Measurements from ENCODE around the gene MRGPRD.
A peak's percentile ranks its signal among the peaks of the same experiment; 100 is the strongest.

The MRGPRD gene

GRCh38 chr11:69002110-69002569 is 21.4 kb upstream of the MRGPRD start:
- H3K36me3 ChIP-seq (ENCODE audit: insufficient read depth, low read length), result no peaks in the 10 kb centered on the region
- no peaks in the 10 kb centered on the region for H3K9me3 ChIP-seq (ENCODE audit: insufficient read depth, low read depth, low read length)
- no peaks in the 10 kb centered on the region for H3F3A ChIP-seq (ENCODE audit: low read depth)
- no peak overlapping the region for H3K9ac ChIP-seq (ENCODE audit: low read depth, low read length, poor library complexity, severe bottlenecking)
- no peaks in the 10 kb centered on the region for H3K79me2 ChIP-seq (ENCODE audit: insufficient read depth, low read length)
- no peak for TF ChIP-seq CTCF (conservative IDR thresholded peaks at IDR 0.05; ENCODE audit: low read length)
- TF ChIP-seq EZH2phosphoT487 (IDR thresholded peaks at IDR 0.05; ENCODE audit: borderline replicate concordance), result no peak
- H3K4me1 ChIP-seq (ENCODE audit: insufficient read depth, low read length, poor library complexity, severe bottlenecking), result no peaks in the 10 kb centered on the region
- no peaks in the 10 kb centered on the region for H3K9me2 ChIP-seq (replicated peaks; ENCODE audit: low read depth, low read length)
- no peaks in the 10 kb centered on the region for H4K20me1 ChIP-seq (ENCODE audit: insufficient read depth, low read length, poor library complexity, severe bottlenecking)
- no peak overlapping the region for H3K4me3 ChIP-seq (ENCODE audit: low read length, poor library complexity, severe bottlenecking)
- no peaks in the 10 kb centered on the region for H3K27me3 ChIP-seq (ENCODE audit: insufficient read depth, low read length, poor library complexity, severe bottlenecking)
- H2AFZ ChIP-seq (ENCODE audit: low read length), result no peak overlapping the region
- no peak overlapping the region for H3K4me2 ChIP-seq (ENCODE audit: low read depth, low read length, poor library complexity, severe bottlenecking)

- H3K9ac ChIP-seq (ENCODE audit: low read depth, low read length, poor library complexity, severe bottlenecking), result no peak overlapping the region
- no peaks in the 10 kb centered on the region for H3K9me3 ChIP-seq (ENCODE audit: insufficient read depth, low read depth, low read length)
- H2AFZ ChIP-seq (ENCODE audit: low read length), result no peak overlapping the region
- no peaks in the 10 kb centered on the region for H3K27me3 ChIP-seq (ENCODE audit: insufficient read depth, low read length, poor library complexity, severe bottlenecking)
- H3K36me3 ChIP-seq (ENCODE audit: insufficient read depth, low read length), result no peaks in the 10 kb centered on the region
- H3K9me2 ChIP-seq (replicated peaks; ENCODE audit: low read depth, low read length), result no peaks in the 10 kb centered on the region
- no peaks in the 10 kb centered on the region for H3K79me2 ChIP-seq (ENCODE audit: insufficient read depth, low read length)
- no peaks in the 10 kb centered on the region for H3K4me1 ChIP-seq (ENCODE audit: insufficient read depth, low read length, poor library complexity, severe bottlenecking)
- H3F3A ChIP-seq (ENCODE audit: low read depth), result no peaks in the 10 kb centered on the region
- no peak for TF ChIP-seq CTCF (conservative IDR thresholded peaks at IDR 0.05; ENCODE audit: low read length)
- TF ChIP-seq EZH2phosphoT487 (IDR thresholded peaks at IDR 0.05; ENCODE audit: borderline replicate concordance), result no peak
- no peak overlapping the region for H3K4me2 ChIP-seq (ENCODE audit: low read depth, low read length, poor library complexity, severe bottlenecking)
- H3K4me3 ChIP-seq (ENCODE audit: low read length, poor library complexity, severe bottlenecking), result no peak overlapping the region
- no peaks in the 10 kb centered on the region for H4K20me1 ChIP-seq (ENCODE audit: insufficient read depth, low read length, poor library complexity, severe bottlenecking)
Measured at GRCh38 chr11:69001243-69002081, 20.7 kb upstream of the MRGPRD start.

- TF ChIP-seq CTCF (conservative IDR thresholded peaks at IDR 0.05; ENCODE audit: low read length), result 0 out of 2 replicates have a peak, but pooled peaks have one; percentile 30
- TF ChIP-seq EZH2phosphoT487 (IDR thresholded peaks at IDR 0.05; ENCODE audit: borderline replicate concordance), result no peak
- no peak overlapping the region for H3K4me2 ChIP-seq (ENCODE audit: low read depth, low read length, poor library complexity, severe bottlenecking)
- no peaks in the 10 kb centered on the region for H3K36me3 ChIP-seq (ENCODE audit: insufficient read depth, low read length)
- no peaks in the 10 kb centered on the region for H3F3A ChIP-seq (ENCODE audit: low read depth)
- no peak overlapping the region for H2AFZ ChIP-seq (ENCODE audit: low read length)
- no peaks in the 10 kb centered on the region for H3K79me2 ChIP-seq (ENCODE audit: insufficient read depth, low read length)
- H3K9me2 ChIP-seq (replicated peaks; ENCODE audit: low read depth, low read length), result no peaks in the 10 kb centered on the region
- H3K4me3 ChIP-seq (ENCODE audit: low read length, poor library complexity, severe bottlenecking), result no peak overlapping the region
- H3K9ac ChIP-seq (ENCODE audit: low read depth, low read length, poor library complexity, severe bottlenecking), result no peak overlapping the region
- H3K27me3 ChIP-seq (ENCODE audit: insufficient read depth, low read length, poor library complexity, severe bottlenecking), result no peaks in the 10 kb centered on the region
- H3K9me3 ChIP-seq (ENCODE audit: insufficient read depth, low read depth, low read length), result no peaks in the 10 kb centered on the region
- H3K4me1 ChIP-seq (ENCODE audit: insufficient read depth, low read length, poor library complexity, severe bottlenecking), result no peaks in the 10 kb centered on the region
- H4K20me1 ChIP-seq (ENCODE audit: insufficient read depth, low read length, poor library complexity, severe bottlenecking), result no peaks in the 10 kb centered on the region
Measured at GRCh38 chr11:69000831-69001242, 20.1 kb upstream of the MRGPRD start.

All from Loucy (cell line).